GM12878 (cell line): ENCODE data around the gene OPN4. TPM values are rescaled to one million over a fixed set of nuclear protein-coding genes. Genes with fewer than 3 reads are reported as not detected.

Experiments used
- ATAC-seq: fragments of 200-7000 bp; cut with Tn5 transposase; 3 replicates; pipeline ENCODE4 v1.9.1; 2020; ENCODE audit warnings: mild to moderate bottlenecking, moderate library complexity
- BruUV-seq: library from RNA; stranded (reverse); fragments of 400-500 nt; replicated peaks from 2 replicates; lab custom pipeline; 2021; lab: Mats Ljungman, UMichigan
- CTCF ChIA-PET: fragments of 300-600 bp; sonication (Branson Sonifier 250); formaldehyde crosslinking; extraction: SDS; loops from one replicate; lab custom pipeline; 2021; ENCODE audit warnings: inconsistent platforms; lab: Yijun Ruan, JAX
- POLR2A ChIA-PET: fragments of 350-600 bp; formaldehyde crosslinking; extraction: SDS; loops from one replicate; lab custom pipeline; 2021; ENCODE audit warnings: inconsistent platforms; lab: Charles Lee
- RAD21 ChIA-PET: fragments of 300-600 bp; sonication (Branson Sonifier 250); formaldehyde crosslinking; loops from one replicate; lab custom pipeline; 2023; ENCODE audit warnings: antibody characterized with exemption; ENCODE audit not compliant: unreplicated experiment; lab: Charles Lee
- SMC1A ChIA-PET: fragments of 300-600 bp; sonication (Branson Sonifier 250); formaldehyde crosslinking; loops from one replicate; lab custom pipeline; 2023; ENCODE audit not compliant: unreplicated experiment, uncharacterized antibody; lab: Charles Lee
- DNase-seq: peaks from one replicate; pipeline ENCODE4 v3.0.0-alpha.2; 2011; ENCODE audit warnings: low read depth, low spot score
- FAIRE-seq: peaks from 3 replicates; lab custom pipeline; 2011; peaks lifted over from hg19 to GRCh38; lab: Jason Lieb, UNC
- H2AFZ ChIP-seq: 2 replicates; pipeline ENCODE4 v1.6.0; 2011; ENCODE audit warnings: low read depth, low read length, control low read depth; ENCODE audit not compliant: control insufficient read depth
- H3K27ac ChIP-seq: 2 replicates; pipeline ENCODE4 v1.5.1; 2011; ENCODE audit warnings: control low read depth; ENCODE audit not compliant: control insufficient read depth, insufficient read depth
- H3K27me3 ChIP-seq, 2 experiments: replicated peaks in 1 of 2; 2 replicates each; pipeline versions ENCODE4 v1.6.0 to v1.6.1; 2011; ENCODE audit warnings: low read length in 1 of 2; ENCODE audit not compliant: control insufficient read depth in 2 of 2, insufficient read depth in 2 of 2
- H3K36me3 ChIP-seq, 2 experiments: 2 replicates each; pipeline ENCODE4 v1.5.1; 2011; ENCODE audit warnings: low read length in 1 of 2; ENCODE audit not compliant: control insufficient read depth in 2 of 2, insufficient read depth in 2 of 2
- H3K4me1 ChIP-seq: 2 replicates; pipeline ENCODE4 v1.6.1; 2011; ENCODE audit warnings: mild to moderate bottlenecking, low read length, moderate library complexity, mixed read lengths; ENCODE audit not compliant: control insufficient read depth, insufficient read depth
- H3K4me2 ChIP-seq: 2 replicates; pipeline ENCODE4 v1.6.0; 2011; ENCODE audit warnings: control low read depth; ENCODE audit not compliant: control insufficient read depth, insufficient read depth
- H3K4me3 ChIP-seq: fragments of 200-600 bp; sonication (generic); 2 replicates; pipeline ENCODE4 v1.5.1; 2016
- H3K79me2 ChIP-seq: 2 replicates; pipeline ENCODE4 v1.6.0; 2011; ENCODE audit warnings: low read length; ENCODE audit not compliant: control insufficient read depth, insufficient read depth
- H3K9ac ChIP-seq: 2 replicates; pipeline ENCODE4 v1.8.0; 2011; ENCODE audit warnings: low read length, control low read depth, mixed read lengths; ENCODE audit not compliant: control insufficient read depth, insufficient read depth
- H3K9me3 ChIP-seq: replicated peaks from 3 replicates; pipeline ENCODE4 v1.5.1; 2011; ENCODE audit warnings: mild to moderate bottlenecking, low read length; ENCODE audit not compliant: control insufficient read depth, insufficient read depth
- H4K20me1 ChIP-seq: 2 replicates; pipeline ENCODE4 v1.6.0; 2011; ENCODE audit not compliant: control insufficient read depth, insufficient read depth
- EGR1 ChIP-seq, 2 experiments: IDR thresholded peaks; 1 replicate in 1 of 2; 2 replicates in 1 of 2; pipeline ENCODE4 v1.6.1; 2011 to 2012; ENCODE audit warnings: low read depth in 2 of 2, low read length in 2 of 2, borderline replicate concordance in 1 of 2, mild to moderate bottlenecking in 1 of 2, moderate library complexity in 1 of 2
- HDAC6 ChIP-seq: fragments of 200-600 bp; sonication (generic); IDR thresholded peaks from one replicate; pipeline ENCODE4 v1.8.0; 2017; ENCODE audit warnings: antibody characterized with exemption; ENCODE audit not compliant: unreplicated experiment
- KLF5 ChIP-seq: fragments of 450-650 bp; IDR thresholded peaks from 2 replicates; pipeline ENCODE4 v1.6.1; 2014; ENCODE audit warnings: mild to moderate bottlenecking; ENCODE audit not compliant: partially characterized antibody
- MEF2B ChIP-seq: fragments of 450-650 bp; IDR thresholded peaks from 2 replicates; pipeline ENCODE4 v1.6.1; 2018; ENCODE audit warnings: mild to moderate bottlenecking, moderate library complexity; ENCODE audit not compliant: partially characterized antibody, poor library complexity, severe bottlenecking
- POLR2AphosphoS2 ChIP-seq: IDR thresholded peaks from 2 replicates; pipeline ENCODE4 v1.6.1; 2011; ENCODE audit warnings: low read depth, mild to moderate bottlenecking, low read length, improper control_type of control experiment, moderate library complexity
- RBBP5 ChIP-seq: fragments of 200-600 bp; sonication (generic); conservative IDR thresholded peaks from 2 replicates; pipeline ENCODE4 v1.6.1; 2016
- RCOR1 ChIP-seq: conservative IDR thresholded peaks from 2 replicates; pipeline ENCODE4 v1.6.1; 2012; ENCODE audit warnings: low read depth, low read length, improper control_type of control experiment
- SMAD5 ChIP-seq: IDR thresholded peaks from 2 replicates; pipeline ENCODE4 v1.6.1; 2016; ENCODE audit warnings: antibody characterized with exemption, low read depth
- SREBF1 ChIP-seq: IDR thresholded peaks from 2 replicates; pipeline ENCODE4 v1.6.1; 2012; ENCODE audit warnings: mild to moderate bottlenecking, low read length
- WGBS: methylation state at CpG from one replicate; pipeline ENCODE4 v1.1.6; 2016; ENCODE audit warnings: low lambda C conversion rate; ENCODE audit not compliant: insufficient replicate concordance, insufficient coverage; ENCODE audit errors: missing lambda C conversion rate; 5-methylcytosine and 5-hydroxymethylcytosine counted together
- in situ Hi-C: fragments of 300-500 bp; cut with MboI; formaldehyde crosslinking; loops from 9 replicates; pipeline ENCODE4 v1.14.3; 2018; ENCODE audit warnings: mixed read lengths
- intact Hi-C: fragments of 100-400 bp; cut with micrococcal nuclease; formaldehyde crosslinking; loops from one replicate; pipeline ENCODE4 v1.14.2; 2022; ENCODE audit not compliant: unreplicated experiment
- polyA plus RNA-seq, 11 experiments: library from polyadenylated mRNA; depleted of rRNA in 4 of 11; unstranded in 6 of 11; stranded (reverse) in 5 of 11; fragments of >200 nt; fragmentation: Nextera tagmentation in 4 of 11; fragmentation: Illumina TruSeq in 1 of 11; extraction: Ambion mirVana in 4 of 11; extraction: Trizol in 1 of 11; gene quantifications; 1 replicate in 1 of 11; 2 replicates in 10 of 11; pipeline versions ENCODE4 v1.2.1 to v1.2.3, GENCODE V29; 2011 to 2016; ENCODE audit warnings: inconsistent platforms in 2 of 11, missing spikeins in 2 of 11, low read depth in 1 of 11
- total RNA-seq, 4 experiments: library from RNA; depleted of rRNA in 3 of 4; stranded (reverse); fragments of >200 nt in 3 of 4; fragmentation: Illumina TruSeq in 1 of 4; extraction: Trizol in 1 of 4; gene quantifications; 2 replicates each; pipeline versions ENCODE4 v1.2.1 to v1.2.3, GENCODE V29; 2013 to 2021
- TF ChIP-seq, protein P1 (sequence below): fragments of 450-650 bp; formaldehyde crosslinking; IDR thresholded peaks from 2 replicates; pipeline ENCODE4 v1.4.0; 2020; ENCODE audit warnings: mild to moderate bottlenecking, moderate library complexity

Gene OPN4
- total and polyA plus RNA-seq, 10 of the 15 experiments (the other 5 are each of a cell fraction or from before 2014, with no cell fraction given) = not detected

DNA sequence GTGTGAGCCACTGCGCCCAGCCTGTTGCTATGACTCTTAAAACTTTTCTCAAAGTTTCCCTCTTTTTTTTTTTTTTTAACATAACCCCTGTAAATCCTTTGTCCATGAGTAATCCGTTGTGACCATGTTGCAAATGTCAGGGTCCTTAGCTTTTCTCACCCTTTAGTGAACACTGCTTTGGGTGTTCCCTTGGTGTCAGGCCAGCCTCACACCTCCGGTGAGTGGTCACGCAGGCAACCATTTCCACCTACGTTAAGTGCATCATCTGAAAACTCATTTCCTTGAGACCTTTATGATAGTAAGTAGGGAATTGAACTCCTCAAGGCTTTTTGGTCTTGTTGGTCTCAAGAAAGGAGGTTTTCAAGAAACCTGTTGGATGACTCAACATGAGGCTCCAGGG, 41.3 kb upstream of the OPN4 start (continued):
- TF ChIP-seq, protein P1, sequence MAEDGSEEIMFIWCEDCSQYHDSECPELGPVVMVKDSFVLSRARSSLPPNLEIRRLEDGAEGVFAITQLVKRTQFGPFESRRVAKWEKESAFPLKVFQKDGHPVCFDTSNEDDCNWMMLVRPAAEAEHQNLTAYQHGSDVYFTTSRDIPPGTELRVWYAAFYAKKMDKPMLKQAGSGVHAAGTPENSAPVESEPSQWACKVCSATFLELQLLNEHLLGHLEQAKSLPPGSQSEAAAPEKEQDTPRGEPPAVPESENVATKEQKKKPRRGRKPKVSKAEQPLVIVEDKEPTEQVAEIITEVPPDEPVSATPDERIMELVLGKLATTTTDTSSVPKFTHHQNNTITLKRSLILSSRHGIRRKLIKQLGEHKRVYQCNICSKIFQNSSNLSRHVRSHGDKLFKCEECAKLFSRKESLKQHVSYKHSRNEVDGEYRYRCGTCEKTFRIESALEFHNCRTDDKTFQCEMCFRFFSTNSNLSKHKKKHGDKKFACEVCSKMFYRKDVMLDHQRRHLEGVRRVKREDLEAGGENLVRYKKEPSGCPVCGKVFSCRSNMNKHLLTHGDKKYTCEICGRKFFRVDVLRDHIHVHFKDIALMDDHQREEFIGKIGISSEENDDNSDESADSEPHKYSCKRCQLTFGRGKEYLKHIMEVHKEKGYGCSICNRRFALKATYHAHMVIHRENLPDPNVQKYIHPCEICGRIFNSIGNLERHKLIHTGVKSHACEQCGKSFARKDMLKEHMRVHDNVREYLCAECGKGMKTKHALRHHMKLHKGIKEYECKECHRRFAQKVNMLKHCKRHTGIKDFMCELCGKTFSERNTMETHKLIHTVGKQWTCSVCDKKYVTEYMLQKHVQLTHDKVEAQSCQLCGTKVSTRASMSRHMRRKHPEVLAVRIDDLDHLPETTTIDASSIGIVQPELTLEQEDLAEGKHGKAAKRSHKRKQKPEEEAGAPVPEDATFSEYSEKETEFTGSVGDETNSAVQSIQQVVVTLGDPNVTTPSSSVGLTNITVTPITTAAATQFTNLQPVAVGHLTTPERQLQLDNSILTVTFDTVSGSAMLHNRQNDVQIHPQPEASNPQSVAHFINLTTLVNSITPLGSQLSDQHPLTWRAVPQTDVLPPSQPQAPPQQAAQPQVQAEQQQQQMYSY (CRISPR knock-in tag) = no peak
- TF ChIP-seq SMAD5 (no peak), EGR1 (IDR thresholded peaks at IDR 0.05; ENCODE audit: borderline replicate concordance in 1 of 2, low read depth in 2 of 2, low read length in 2 of 2) (no peak), RCOR1 (no peak), MEF2B (no peak)

DNA sequence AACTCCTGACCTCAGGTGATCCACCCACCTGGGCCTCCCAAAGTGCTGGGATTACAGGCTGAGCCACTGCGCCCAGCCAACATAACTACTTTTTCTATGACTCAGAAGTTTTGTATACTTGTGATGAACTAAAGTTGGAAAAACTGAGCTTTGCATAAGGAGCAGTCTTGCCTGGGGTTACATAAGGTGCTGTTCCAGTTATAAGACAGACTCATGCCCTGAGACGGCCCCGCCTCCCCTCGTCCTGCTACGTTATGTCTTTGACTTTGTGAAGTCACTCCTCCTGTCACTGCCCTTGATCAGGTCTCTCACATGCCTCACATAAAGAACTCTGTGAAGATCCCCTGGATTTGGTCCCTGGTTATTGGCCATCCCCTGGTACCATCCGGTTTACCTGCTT, 40.4 kb upstream of the OPN4 start:
- SMC1A ChIA-PET = interaction anchor here (0.5 kb wide), 1 partner anchor 461 kb away, joined by 3 read pairs; no protein-coding TSS in a partner anchor

More for the DNA sequence above, 40.4 kb upstream of the OPN4 start:
- in situ Hi-C loops (no loop called here), intact Hi-C loops (no loop called here)
- H3K4me1 ChIP-seq = no peaks in the 10 kb centered on the region
- no peaks in the 10 kb centered on the region for H3K36me3 ChIP-seq
- no TSS peak for BruUV-seq
- H3K79me2 ChIP-seq = no peaks in the 10 kb centered on the region
- no peak for DNase-seq
- H3K4me3 ChIP-seq = no peak overlapping the region
- ATAC-seq = no peak
- no peaks in the 10 kb centered on the region for H3K27me3 ChIP-seq
- H3K9ac ChIP-seq = no peak overlapping the region
- no peak overlapping the region for H3K4me2 ChIP-seq
- H2AFZ ChIP-seq = no peak overlapping the region
- FAIRE-seq = no peak
- ChIA-PET CTCF (no interaction called here), RAD21 (no interaction called here), POLR2A (no interaction called here)
- H4K20me1 ChIP-seq = no peaks in the 10 kb centered on the region
- no peak for TF ChIP-seq KLF5
- TF ChIP-seq RBBP5 = no peak
- no peak for TF ChIP-seq HDAC6
- TF ChIP-seq SREBF1 = no peak
- no peak for TF ChIP-seq POLR2AphosphoS2
- H3K9me3 ChIP-seq = no peaks in the 10 kb centered on the region
- 84% methylated on average over 6 of the region's 6 CpGs for WGBS
- no peak overlapping the region for H3K27ac ChIP-seq
